GM21447 (cell line): ENCODE data around the gene SHISA6.

Experiments
- ATAC-seq: cut with Tn5 transposase; IDR thresholded peaks from one replicate; pipeline ENCODE4 v1.9.1; 2021; ENCODE audit not compliant: unreplicated experiment

The SHISA6 gene

DNA sequence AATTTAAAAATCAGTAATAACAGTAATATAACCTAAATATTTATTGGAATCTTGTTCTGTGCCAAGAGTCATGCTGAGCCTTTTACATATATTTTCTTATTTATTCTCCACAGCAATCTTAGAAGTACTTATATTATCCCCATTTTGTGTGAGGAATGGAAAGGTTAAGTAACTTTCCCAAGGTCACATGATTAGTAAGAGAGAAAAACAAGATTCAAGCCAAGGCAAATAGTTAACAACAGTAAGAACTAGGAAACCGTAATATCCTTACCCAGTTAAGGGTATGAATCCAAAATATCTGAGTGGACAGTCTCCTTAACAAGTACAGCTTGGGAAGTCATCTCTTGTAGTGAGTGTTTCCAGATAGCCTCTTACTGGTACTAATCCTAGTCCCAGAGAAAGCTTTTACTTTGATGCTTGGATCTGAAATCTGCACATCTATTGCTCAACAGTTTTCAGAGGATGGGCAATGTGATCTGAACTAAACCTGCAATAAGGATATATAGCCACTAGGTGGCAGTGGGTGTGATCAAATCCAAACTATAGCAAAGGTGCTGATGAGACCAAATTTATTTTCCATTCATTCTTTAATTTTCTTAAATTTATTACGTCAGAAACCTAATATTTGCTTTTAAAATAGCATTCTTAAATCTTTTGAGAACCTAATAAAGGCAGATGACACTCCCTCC, 23.3 kb downstream of the SHISA6 start:
- no peak for ATAC-seq

DNA sequence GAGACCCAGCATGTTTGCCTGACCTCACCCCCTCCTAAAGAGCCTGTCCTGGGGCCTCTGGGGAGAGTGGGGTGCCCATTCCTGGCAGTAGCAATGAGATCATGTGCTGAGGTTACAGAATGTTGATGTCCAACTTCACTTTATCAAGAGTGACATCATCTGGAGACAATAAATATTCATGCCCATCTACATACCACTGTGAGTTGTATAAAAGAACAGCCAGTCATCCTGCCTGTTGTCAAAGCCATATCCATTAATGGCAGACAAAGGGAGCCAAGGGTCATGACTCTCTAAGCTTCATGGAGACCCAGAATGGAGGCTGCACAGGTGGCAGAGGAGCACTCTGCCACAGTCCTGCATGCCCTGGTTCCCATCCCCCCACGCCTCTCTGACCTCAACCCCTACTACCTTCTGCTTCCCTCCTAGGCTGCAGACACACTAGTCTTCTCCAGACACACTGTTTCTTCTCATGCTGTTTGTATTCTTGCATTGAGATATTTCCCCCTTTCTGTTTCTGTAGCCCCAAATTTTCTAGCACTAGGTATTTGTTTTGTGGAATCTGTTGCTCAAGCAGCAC, 27.1 kb downstream of the SHISA6 start:
- ATAC-seq = no peak

DNA sequence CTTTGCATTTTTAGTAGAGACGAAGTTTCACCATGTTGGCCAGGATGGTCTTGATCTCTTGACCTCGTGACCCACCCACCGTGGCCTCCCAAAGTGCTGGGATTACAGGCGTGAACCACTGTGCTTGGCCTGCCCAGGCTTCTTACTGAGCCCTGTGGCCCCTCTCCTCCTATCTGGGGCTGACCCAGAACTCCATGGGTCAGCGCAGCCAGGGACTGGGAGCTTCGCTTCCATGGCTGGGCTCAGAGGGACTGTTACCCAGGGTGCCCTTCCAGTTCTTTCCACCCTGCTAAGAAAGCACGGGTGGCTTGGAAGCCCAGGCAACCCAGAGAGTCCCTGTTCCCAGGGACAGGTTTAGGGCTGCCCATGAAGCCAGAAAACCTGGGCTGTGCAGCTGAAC, 28.2 kb downstream of the SHISA6 start:
- no peak for ATAC-seq

DNA sequence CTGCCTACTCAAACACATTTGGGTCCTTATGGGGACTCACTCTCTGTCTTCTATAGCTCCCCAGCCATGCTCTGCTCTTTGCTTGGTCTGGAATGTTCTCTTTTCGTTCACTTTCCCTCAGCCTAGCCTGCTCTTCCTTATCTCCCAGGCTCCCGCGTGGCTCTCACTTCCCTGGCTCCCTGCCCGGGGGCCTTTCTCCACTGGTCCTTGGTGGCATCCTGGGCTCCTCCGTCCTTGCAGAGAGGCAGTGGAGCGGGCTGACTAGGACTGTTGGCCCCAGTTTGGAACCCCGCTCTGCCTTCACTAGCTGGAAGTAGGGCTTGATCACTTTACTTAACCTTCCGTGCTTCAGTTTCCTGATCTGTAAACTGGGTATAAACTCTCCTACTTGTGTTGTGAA, 31.2 kb downstream of the SHISA6 start:
- ATAC-seq = no peak

DNA sequence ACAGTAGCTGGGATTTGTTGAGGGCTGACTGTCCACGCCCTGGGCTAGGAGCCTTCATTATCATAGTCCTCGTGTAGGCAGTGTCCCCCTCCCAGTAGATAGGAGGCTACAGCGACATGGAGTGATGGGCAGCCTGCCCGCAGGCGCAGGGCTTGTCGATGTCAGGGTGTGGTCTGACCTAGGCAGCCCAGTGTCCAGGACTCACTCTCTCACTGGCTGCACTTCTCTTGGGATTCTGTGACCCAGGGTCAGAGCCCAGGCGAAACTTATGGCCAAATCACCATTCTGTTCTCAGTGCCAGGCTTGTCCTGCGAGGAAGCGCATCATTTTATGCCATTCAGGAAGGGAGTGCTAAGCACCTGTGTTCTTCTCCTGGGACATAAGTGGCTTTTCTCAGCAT, 32.6 kb downstream of the SHISA6 start:
- no peak for ATAC-seq

DNA sequence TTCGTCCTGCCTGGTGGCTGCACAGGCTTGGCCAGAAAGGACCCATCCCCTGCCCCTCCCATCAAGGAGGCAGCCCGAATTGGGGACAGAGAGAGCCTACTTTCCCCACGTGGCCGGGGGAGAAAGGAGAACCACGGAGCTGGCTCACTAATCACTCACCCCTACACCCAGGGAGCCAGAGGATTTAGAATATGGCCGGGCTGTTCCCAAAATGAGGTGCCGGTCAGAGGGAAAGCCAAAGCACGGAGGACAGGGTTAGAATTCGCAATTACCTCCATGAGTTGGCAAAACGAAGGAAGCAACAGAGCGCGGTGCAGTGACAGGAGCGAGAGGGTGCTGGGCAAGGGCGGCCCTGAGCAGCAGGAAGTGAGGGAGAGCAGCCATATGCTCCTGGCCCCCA, 33.1 kb downstream of the SHISA6 start:
- ATAC-seq = no peak

DNA sequence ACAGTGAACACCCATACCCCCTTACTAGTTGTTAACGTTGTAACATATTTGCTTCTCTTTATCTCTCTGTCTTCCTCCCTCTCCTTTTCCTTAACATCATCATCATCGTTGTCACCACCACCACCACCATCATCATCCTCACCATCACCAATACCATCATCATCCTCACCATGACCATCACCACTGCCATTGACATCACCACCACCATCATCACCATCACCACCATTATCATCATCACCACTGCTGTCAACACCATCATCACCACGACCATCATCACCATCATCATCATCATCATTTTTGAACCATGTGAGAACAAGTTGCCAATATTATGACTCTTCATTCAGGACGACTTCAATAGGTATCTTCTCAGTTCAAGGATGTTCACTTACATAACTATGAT, 35.5 kb downstream of the SHISA6 start:
- no peak for ATAC-seq

DNA sequence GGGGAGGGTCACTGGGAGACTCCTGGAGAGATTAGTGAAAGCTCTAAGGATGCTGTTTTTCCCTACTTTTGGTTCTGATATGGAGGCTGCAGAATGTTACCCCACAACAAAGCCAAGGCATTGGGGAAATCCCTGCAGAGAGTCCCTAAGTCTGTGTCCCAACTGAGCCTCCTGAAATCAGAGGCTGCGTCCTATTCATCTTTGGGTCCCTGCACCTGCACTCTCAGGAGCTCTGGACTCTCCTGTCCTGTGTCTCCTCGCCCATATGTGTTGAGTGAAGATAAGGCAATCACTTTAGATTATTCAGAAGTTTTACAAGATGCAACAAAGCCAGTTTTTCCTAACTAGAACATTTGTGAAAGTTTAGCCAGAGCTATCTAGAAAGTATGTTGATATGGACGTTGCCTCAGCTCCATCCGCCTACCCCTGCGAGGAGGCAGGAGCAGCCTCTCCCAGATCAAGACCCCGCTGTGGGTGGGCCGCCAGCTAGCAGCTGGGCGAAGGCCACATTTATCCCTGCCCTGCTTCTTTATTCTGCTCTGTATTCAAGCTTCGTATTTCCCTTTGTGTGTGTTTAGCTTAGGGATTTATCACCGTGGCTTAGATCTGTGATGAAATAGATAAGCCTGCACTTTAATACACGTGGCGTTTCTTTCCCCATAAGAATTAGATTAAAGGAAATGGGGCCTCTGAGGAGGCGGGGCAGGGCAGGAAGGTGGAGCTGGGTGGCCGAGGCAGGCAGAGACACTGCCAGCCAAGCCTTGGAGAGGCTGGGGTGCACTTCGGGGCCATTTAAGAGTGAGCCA, 37.4 kb downstream of the SHISA6 start:
- no peak for ATAC-seq

DNA sequence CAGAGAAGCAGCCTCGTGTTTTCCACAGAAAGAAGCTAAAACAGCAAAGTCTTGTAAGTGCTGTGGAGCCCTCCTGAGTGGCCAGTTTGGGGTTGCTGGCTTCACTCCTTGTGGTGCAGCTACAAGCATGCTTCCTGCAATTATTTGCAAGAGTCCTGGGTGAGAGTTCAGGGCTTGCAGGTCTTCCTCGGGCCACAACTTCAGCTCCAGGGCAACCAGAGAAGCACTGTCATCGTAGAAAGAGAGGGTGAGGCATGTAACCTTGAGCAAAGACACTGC, 37.9 kb downstream of the SHISA6 start:
- ATAC-seq = no peak

DNA sequence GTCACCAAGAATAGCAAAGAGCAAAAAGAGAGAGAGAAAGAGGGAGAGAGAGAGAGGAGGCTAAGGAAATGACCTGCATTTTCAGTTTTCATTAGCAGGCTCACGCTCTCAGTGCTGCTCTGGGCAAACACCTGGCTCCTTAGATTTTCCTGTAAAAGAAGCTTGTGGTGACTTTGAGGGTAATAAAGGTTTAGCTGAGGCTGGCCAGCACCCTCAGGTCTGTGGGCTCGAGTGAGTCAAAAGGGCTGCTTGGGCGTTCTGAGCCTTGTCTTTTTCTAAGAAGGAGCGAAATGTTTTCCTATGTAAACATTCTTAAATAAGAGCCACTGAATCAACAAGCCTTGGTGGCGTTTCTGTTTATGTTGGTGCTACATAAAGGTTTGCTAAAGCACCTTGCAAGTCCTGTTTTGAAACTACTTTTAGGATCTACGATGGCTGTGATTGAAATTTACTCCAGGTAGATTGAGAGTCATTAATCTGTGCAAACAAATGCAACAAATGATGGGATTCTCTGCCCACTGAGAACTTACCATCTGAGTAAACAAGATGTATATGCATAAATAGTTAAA, 38.8 kb downstream of the SHISA6 start:
- no peak for ATAC-seq

DNA sequence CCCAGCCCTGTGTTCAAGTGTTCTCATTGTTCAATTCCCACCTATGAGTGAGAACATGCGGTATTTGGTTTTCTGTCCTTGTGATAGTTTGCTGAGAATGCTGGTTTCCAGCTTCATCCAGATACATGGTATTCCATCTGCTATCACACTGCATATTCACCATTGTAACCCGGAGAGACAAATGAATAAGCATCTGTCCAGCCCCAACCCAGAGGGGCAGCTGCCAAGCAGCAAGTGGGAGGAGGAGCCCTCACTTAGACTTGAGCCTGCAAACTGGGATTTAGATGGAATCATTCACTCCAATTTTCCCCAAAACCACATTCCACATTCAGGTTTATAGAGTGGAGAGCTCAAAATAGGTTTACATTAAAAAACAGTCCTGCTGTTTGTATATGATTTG, 41.6 kb downstream of the SHISA6 start:
- no peak for ATAC-seq

DNA sequence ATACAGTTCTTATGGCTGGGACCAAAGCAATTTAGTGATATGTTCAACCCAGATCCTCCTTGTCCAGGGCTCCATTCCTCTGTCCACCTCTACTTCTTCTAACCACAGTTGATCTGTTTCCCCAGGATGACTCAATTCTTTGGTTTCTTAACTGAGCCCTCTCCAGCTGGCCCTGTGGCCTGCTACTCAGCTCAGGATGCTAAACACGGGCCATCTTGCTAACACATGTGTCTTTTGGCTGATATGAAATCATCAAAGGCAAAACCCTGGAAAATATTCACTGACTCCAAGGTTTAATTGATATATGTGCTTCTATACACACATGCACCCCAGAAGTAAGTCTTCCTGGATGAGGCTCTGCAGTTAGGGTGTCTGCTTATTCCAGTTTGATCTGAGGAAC, 43.8 kb downstream of the SHISA6 start:
- no peak for ATAC-seq

DNA sequence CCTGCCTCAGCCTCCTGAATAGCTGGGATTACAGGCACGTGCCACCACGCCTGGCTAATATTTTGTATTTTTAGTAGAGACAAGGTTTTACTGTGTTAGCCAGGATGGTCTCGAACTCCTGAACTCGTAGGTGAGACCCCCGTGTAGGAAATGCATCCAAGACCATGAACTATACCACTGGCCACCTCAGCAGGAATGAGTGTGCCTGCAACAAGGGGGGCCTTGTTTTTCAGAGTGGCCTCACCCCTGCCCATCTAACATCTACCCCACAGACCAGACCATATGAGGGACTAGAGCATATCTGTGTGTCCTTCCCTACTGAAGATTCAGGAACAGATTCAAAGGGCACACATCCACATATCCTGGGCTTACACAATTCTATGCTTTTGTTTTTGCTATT, 44.9 kb downstream of the SHISA6 start:
- no peak for ATAC-seq

DNA sequence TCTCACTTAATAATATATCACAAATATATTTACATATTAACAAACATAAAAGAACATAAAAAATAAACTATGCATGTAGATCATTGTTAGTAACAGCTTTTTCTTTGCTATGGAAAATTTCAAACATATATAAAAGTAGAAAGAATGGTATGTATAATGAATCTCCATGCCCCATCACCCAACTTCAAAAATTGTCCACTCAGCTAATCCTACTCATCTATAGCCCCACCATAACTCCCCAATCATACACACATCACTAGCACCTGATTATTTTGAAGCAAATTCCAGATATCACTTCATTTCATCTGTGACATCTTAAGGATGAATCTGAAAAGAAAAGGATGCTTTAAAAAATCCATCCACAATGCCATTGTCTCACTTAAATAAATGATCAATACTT, 46.8 kb downstream of the SHISA6 start:
- no peak for ATAC-seq

DNA sequence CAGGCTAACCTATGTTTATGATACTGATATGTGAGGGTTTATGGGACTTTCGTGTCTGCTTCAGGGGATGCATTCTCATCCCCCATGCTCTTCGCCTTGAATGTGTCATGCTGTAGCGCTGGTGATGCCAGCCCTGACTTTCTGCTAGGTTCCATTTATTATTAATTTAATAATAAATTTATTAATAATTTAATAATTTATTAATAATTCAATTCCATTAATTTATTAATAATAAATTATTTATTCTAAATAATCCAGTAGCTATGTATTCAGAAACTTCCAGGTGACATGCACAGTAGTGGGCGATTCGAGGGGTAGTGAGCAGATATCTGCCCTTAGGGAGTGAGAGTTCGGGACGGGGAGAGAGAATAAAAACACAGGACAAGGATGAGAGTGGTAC, 49.8 kb downstream of the SHISA6 start:
- no peak for ATAC-seq

DNA sequence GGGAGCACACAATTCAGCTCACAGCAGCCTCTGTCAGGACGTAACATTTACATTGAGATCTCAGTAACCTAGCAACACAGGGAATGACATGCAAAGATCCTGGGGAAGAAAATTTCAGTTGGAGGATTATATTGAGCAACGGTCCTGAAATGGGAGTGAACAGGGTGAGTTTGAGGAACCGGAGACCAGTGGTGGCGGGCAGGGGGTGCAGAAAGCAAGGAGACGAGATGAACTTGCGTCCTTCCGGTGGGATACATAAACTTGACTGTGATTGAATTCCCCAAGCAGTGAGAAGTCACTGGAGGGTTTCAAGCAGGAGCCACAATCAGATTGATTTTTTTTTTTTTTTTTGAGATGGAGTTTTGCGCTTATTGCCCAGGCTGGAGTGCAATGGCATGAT, 51.5 kb downstream of the SHISA6 start:
- no peak for ATAC-seq

DNA sequence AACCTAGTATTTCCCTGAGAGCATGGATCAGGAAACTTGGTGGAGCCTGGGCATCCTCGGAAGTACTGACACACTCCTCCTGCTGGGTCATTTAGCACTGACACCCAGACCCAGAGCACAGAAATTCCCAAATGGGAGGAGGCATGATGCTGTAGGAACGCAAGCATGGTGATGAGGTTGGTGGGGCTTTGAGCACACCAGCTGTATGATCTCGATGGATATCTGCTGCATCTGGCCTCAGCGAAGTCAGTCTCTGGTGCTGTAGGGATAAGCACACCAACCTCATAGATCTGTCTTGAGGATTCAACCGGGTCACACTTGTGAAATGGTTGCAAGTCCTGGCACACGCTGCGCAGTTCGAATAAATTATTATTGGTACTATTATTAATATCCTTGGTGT, 52.5 kb downstream of the SHISA6 start:
- no peak for ATAC-seq

DNA sequence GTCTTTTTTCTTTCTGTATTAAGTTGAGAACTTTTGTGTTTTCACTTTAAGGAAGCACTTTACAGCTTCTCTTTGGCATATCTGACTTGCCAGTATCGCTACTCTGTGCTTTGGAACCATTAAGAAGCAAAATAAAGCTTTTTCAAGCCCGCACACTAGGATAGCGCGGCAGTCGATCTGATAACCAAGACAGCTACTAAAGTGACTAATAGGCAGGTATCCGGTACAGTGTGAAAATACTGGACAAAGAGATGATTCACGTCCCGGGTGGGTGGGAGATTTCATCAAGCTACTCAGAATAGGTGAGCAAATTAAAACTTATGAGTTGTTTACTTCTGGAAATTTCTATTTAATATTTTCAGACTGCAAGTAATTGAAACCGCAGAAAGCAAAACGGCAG, 53.8 kb downstream of the SHISA6 start:
- no peak for ATAC-seq

DNA sequence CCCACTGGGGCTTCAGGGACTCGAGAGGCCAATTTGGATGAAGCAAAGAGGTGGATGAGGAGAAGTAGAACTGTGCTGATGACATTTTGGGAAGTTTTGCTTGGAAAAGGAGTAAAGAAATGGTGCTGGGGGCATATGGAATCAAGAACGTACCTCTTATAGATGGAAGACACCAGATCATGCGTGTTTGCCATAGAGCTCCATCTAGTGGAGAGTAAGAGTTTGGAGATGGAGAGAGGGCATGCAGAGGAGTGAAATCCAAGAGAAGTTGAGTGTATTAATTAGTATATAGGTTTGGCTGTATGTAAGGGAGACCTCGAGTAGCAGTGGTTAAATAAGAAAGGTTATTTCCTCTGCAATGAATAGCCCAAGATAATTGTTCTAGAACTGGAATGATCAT, 56.0 kb downstream of the SHISA6 start:
- ATAC-seq = no peak

DNA sequence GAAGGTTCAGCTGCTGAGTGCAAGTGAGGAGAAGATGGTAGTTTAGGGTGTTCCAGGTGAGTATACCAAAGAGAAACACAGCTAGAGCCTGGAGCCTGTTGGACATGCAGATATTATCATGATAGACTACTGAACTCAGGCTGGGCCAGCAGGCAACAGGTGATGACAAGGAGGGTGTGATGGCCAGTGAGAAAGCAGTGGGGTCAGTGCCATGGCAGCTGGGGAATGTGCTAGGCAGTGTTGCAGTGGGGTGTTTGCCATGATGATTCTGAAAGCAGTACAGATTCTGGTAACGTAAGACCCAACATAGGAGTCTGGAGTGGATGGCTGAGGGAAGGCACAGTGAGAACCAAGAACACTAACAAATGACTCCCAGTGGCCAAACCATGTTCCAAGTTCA, 57.4 kb downstream of the SHISA6 start:
- no peak for ATAC-seq

DNA sequence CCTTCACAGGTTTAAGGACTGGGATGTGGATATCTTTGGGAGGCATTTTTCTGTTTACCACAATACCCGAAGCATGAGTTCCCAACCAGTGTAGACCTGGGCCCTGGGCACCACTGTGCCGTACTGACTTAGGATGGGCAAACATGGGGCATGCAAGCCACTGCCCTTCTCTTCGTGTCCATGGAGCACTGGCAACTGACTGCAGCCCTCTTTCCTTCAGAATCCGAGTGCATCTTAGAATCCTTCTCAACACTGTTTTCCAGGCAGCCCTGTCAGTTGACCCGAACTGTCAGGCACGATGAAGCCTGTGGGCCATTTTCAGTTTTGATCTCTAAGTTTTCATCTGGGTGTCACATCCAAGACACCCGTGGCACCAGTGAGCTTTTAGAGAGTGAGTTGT, 59.2 kb downstream of the SHISA6 start:
- ATAC-seq = no peak

DNA sequence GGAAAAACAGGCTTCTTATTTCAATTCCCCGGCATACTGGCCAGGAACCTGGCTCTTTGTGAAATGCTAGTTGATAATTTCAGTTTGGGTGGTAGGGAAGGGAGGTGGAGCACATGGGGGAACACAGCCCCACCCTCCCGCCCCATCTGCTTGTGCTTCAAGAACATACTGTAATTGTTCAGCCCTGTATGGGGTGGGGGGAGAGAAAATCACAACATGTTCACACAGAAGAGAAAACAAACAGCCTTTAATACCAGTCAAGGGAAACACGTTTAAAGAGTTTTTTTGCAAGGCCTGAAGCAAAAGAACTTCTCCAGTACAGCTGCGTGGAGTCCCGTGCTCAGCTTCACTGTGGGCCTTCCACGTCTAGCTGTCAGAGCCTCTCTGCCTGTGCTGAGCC, 59.7 kb downstream of the SHISA6 start:
- no peak for ATAC-seq
